Activated naive CD4-positive, alpha-beta T cell treated with anti-CD3 and anti-CD28 coated beads, Interleukin-2, amount 50 U/mL, for 72 hours (primary cell): ENCODE results near the gene MAP3K10. TPM values are rescaled to one million over a fixed set of nuclear protein-coding genes. Genes with fewer than 3 reads are reported as not detected.
"Not testable (repeated sequence)": the region's sequence is repeated elsewhere in the genome, so short reads cannot be mapped to it uniquely, and the experiment has no call there.

ENCODE experiments used
- ATAC-seq, 2 donors: fragments of 150-1000 bp; cut with Tn5 transposase; 2 replicates each; pipeline ENCODE4 v1.10.0; 2021; ENCODE audit warnings: mild to moderate bottlenecking in 2 of 2, moderate library complexity in 2 of 2
- DNase-seq, 2 donors: peaks; one replicate each; pipeline ENCODE4 v3.0.0; 2021 to 2022; ENCODE audit warnings: low spot score in 2 of 2
- H3K27ac Mint-ChIP-seq, 2 donors: one replicate each; pipeline ENCODE4 v1.8.0; 2022; ENCODE audit warnings: mild to moderate bottlenecking in 2 of 2, mixed read lengths in 2 of 2
- H3K36me3 Mint-ChIP-seq, 2 donors: one replicate each; pipeline ENCODE4 v1.8.0; 2022; ENCODE audit warnings: mixed read lengths in 2 of 2
- H3K9me3 Mint-ChIP-seq, 2 donors: one replicate each; pipeline ENCODE4 v1.8.0; 2022; ENCODE audit warnings: mixed read lengths in 2 of 2
- total RNA-seq, 2 donors: library from RNA; stranded (reverse); gene quantifications; one replicate each; pipeline ENCODE4 v1.2.3, GENCODE V29; 2022

The MAP3K10 gene
- total RNA-seq, 2 donors from 2014 or later = 11.1 to 11.6 TPM

DNA sequence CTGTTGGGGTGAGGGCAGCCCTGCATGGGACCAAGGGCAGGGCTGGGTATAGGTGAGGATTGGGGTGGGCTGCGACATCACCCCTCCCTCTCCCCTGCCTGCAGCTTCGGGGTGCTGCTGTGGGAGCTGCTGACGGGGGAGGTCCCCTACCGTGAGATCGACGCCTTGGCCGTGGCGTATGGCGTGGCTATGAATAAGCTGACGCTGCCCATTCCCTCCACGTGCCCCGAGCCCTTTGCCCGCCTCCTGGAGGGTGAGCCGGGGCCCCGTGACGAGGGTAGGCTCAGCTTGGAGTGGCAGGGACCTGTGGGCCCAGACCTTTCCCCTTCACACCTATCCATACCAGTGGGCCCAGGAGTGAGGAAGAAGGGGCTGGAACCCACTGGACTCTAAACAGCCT is 13.2 kb downstream of the MAP3K10 start:
- no peak for DNase-seq
- no peaks in the 10 kb centered on the region for H3K36me3 Mint-ChIP-seq
- no peak for ATAC-seq
- H3K27ac Mint-ChIP-seq = no peak overlapping the region
- H3K9me3 Mint-ChIP-seq = no peaks in the 10 kb centered on the region

DNA sequence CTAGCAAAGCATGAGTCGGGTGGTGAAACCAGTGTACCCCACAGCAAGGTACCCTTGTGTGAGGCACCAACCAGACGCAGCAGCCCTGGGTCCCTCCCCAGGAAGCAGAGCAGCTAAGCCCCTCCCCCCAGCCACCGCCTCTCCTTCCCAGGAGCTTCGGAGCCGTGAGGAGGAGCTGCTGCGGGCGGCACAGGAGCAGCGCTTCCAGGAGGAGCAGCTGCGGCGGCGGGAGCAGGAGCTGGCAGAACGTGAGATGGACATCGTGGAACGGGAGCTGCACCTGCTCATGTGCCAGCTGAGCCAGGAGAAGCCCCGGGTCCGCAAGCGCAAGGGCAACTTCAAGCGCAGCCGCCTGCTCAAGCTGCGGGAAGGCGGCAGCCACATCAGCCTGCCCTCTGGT is 14.5 kb downstream of the MAP3K10 start:
- Mint-ChIP-seq H3K9me3 (no peaks in the 10 kb centered on the region), H3K27ac (no peak overlapping the region), H3K36me3 (no peaks in the 10 kb centered on the region)
- DNase-seq = no peak
- no peak for ATAC-seq

GRCh38 chr19:40208602-40209001 is 17.4 kb downstream of the MAP3K10 start:
- Mint-ChIP-seq H3K36me3 (no peaks in the 10 kb centered on the region), H3K27ac (no peak overlapping the region), H3K9me3 (no peaks in the 10 kb centered on the region)
- DNase-seq (no peak), ATAC-seq (no peak)

DNA sequence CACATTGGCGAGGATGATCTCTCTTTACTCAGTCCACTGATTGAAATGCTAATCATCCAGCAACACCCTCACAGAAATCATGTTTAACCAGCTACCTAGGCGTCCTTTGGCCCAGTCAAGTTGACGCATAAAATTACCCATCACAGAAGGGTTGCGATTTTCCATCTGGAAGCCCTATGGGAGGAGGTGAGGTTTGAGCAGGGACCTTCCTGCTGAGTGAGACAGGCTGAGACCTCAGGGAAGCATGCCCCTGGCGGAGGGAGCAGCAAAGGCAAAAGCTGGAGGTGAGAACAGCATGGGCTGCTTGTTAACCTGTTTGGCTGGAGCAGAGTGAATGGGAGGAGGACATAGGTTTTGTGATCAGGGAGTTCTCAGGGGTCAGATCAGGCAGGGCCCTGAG is 19.7 kb downstream of the MAP3K10 start:
- no peaks in the 10 kb centered on the region for H3K9me3 Mint-ChIP-seq
- DNase-seq (no peak), ATAC-seq (no peak)
- H3K36me3 Mint-ChIP-seq = no peaks in the 10 kb centered on the region
- H3K27ac Mint-ChIP-seq = no peak overlapping the region

GRCh38 chr19:40213251-40213829 is 22.1 kb downstream of the MAP3K10 start:
- no peak overlapping the region for H3K27ac Mint-ChIP-seq
- ATAC-seq (no peak), DNase-seq (no peak)
- no peaks in the 10 kb centered on the region for H3K9me3 Mint-ChIP-seq
- H3K36me3 Mint-ChIP-seq = no peaks in the 10 kb centered on the region

- DNase-seq = no peak
- no peak for ATAC-seq
- no peaks in the 10 kb centered on the region for H3K36me3 Mint-ChIP-seq
- H3K27ac Mint-ChIP-seq = no peak overlapping the region
- no peaks in the 10 kb centered on the region for H3K9me3 Mint-ChIP-seq
These were observed 22.8 kb downstream of the MAP3K10 start for GRCh38 chr19:40213882-40214570.

- Mint-ChIP-seq H3K27ac (no peak overlapping the region), H3K36me3 (no peaks in the 10 kb centered on the region), H3K9me3 (no peaks in the 10 kb centered on the region)
- ATAC-seq = no peak
- no peak for DNase-seq
These were observed 23.7 kb downstream of the MAP3K10 start for GRCh38 chr19:40214936-40215335.

GRCh38 chr19:40216013-40216776 is 25.0 kb downstream of the MAP3K10 start:
- ATAC-seq (no peak), DNase-seq (no peak)
- H3K9me3 Mint-ChIP-seq = no peaks in the 10 kb centered on the region
- no peak overlapping the region for H3K27ac Mint-ChIP-seq
- no peaks in the 10 kb centered on the region for H3K36me3 Mint-ChIP-seq

- no peak for DNase-seq
- H3K36me3 Mint-ChIP-seq = peaks cover 0 to under 1% of the 10 kb centered on the region in 2 donors
- H3K9me3 Mint-ChIP-seq = no peaks in the 10 kb centered on the region
- no peak overlapping the region for H3K27ac Mint-ChIP-seq
- ATAC-seq = peak; percentile 34 to 49
These were observed 25.5 kb downstream of the MAP3K10 start for GRCh38 chr19:40216777-40217026.

GRCh38 chr19:40217027-40217810 is 26.0 kb downstream of the MAP3K10 start:
- Mint-ChIP-seq H3K9me3 (peaks cover 0 to 5% of the 10 kb centered on the region in 2 donors), H3K27ac (no peak overlapping the region), H3K36me3 (peaks cover 5% of the 10 kb centered on the region in 2 donors)
- DNase-seq = peak in 1 of 2 donors; percentile 36
- peak in 1 of 2 donors; percentile 22 for ATAC-seq

DNA sequence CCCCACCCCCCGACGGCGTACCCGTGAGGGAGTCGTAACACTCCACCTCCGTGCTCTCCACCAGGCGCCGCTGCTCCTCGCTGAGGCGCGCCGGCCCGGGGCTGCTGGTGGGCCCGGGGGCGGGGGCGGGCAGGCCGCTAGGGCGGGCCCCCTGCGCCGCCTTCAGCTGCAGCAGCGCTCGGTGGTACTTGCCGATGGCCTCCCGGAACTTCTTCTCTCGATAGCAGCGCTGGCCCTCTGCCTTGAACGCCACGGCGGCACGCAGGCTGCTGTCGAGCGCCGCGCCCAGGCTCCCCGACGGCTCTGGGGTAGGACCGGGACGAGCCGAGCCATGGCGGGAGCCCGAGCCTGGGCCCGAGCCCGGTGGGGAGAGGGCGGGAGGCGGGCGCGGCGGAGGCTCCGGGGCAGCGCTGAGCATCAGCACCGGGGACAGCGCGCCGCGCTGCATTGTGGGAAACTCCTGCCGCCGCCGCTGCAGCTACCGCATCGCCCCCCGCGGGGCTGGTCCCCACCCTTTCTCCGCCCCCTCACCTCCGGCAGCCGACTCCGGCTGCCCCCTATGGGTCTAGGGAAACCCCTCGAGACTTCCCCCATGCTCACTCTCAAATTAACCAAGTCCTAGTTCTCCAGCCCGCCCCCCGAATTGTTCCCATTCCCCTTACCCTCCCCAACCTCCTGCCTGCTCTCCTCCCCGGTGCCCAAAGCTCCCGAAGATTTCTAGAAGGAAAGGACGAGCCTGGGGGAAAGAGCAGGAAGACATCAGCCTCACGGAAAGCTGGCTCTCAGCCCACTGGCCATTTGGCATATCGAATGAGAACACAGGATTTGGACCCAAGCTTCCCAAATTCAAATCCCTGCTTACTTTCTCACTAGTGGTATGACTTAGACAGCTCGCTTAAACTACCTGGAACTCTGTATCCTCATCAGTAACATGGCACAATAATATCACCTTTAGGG is 27.0 kb downstream of the MAP3K10 start, which contains the start of gene TTC9B:
TSS of gene TTC9B (minus strand) at position 451 of the 957 bp plus-strand sequence. CDS start at position 448, 3 bp downstream.
- peak in 1 of 2 donors; percentile 55 for DNase-seq
- H3K9me3 Mint-ChIP-seq = peaks cover 0 to 6% of the 10 kb centered on the region in 2 donors
- H3K27ac Mint-ChIP-seq = no peak within 1 kb of the TSS
- peaks cover 5 to 7% of the 10 kb centered on the region in 2 donors for H3K36me3 Mint-ChIP-seq
- ATAC-seq = peak; percentile 23 to 62

DNA sequence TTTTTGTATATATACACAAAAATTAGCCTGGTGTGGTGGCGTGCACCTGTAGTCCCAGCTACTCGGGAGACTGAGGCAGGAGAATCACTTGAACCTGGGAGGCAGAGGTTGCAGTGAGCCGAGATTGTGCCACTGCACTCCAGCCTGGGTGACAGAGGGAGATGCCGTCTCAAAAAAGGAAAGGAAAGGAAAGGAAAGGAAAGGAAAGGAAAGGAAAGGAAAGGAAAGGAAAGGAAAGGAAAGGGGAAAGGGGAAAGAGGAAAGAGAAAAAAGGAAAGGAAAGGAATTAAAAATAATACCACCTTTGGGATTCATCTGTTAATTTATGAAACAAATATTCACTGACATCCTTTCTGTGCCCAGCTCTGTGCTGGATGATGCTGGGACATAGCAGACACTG is 27.8 kb downstream of the MAP3K10 start:
- H3K27ac Mint-ChIP-seq, DNase-seq, ATAC-seq, H3K36me3 Mint-ChIP-seq, H3K9me3 Mint-ChIP-seq: not testable (repeated sequence)

- ATAC-seq (peak; percentile 48 to 52), DNase-seq (no peak)
- H3K36me3 Mint-ChIP-seq = peaks cover 5 to 7% of the 10 kb centered on the region in 2 donors
- no peak overlapping the region for H3K27ac Mint-ChIP-seq
- peaks cover 0 to 6% of the 10 kb centered on the region in 2 donors for H3K9me3 Mint-ChIP-seq
These were observed 28.6 kb downstream of the MAP3K10 start for GRCh38 chr19:40219721-40220276.

GRCh38 chr19:40220674-40221073 is 29.4 kb downstream of the MAP3K10 start:
- Mint-ChIP-seq H3K36me3 (peaks cover 7 to 11% of the 10 kb centered on the region in 2 donors), H3K9me3 (peaks cover 0 to 6% of the 10 kb centered on the region in 2 donors), H3K27ac (no peak overlapping the region)
- ATAC-seq = no peak
- no peak for DNase-seq

- ATAC-seq (peak; percentile 65 to 80), DNase-seq (peak; percentile 76)
- Mint-ChIP-seq H3K36me3 (peaks cover 9 to 21% of the 10 kb centered on the region in 2 donors), H3K9me3 (peaks cover 0 to 6% of the 10 kb centered on the region in 2 donors), H3K27ac (peak overlapping the region; percentile 6 to 85)
These were observed 30.8 kb downstream of the MAP3K10 start for GRCh38 chr19:40221858-40222619.
